Lung (tissue), 12 donors: ENCODE data around the gene PPARGC1A. TPM values are rescaled to one million over a fixed set of nuclear protein-coding genes. Genes with fewer than 3 reads are reported as not detected.

Experiments
- ATAC-seq: fragments of 200-7000 bp; cut with Tn5 transposase; one replicate; pipeline ENCODE4 v1.9.1; 2020; ENCODE audit warnings: moderate number of reproducible peaks; ENCODE audit not compliant: insufficient read depth, low FRiP score
- DNase-seq, 3 donors: peaks; one replicate each; pipeline ENCODE4 v3.0.0-alpha.2; 2013 to 2017
- H3K27ac ChIP-seq, 2 donors: one replicate each; pipeline ENCODE4 v1.5.1; 2013; ENCODE audit warnings: mild to moderate bottlenecking in 2 of 2, moderate library complexity in 2 of 2, control low read depth in 1 of 2, inconsistent platforms in 1 of 2, low read depth in 1 of 2, low read length in 1 of 2
- H3K27me3 ChIP-seq, 3 donors: one replicate each; pipeline ENCODE4 v1.5.1; 2013; ENCODE audit warnings: low read length in 2 of 3; ENCODE audit not compliant: control insufficient read depth in 3 of 3, insufficient read depth in 3 of 3
- H3K36me3 ChIP-seq, 4 donors: one replicate each; pipeline ENCODE4 v1.5.1; 2013; ENCODE audit warnings: low read length in 4 of 4, mild to moderate bottlenecking in 1 of 4, moderate library complexity in 1 of 4; ENCODE audit not compliant: control insufficient read depth in 4 of 4, insufficient read depth in 4 of 4
- H3K4me1 ChIP-seq, 5 donors: one replicate each; pipeline ENCODE4 v1.5.1; 2013; ENCODE audit warnings: low read length in 5 of 5, mild to moderate bottlenecking in 2 of 5, moderate library complexity in 1 of 5; ENCODE audit not compliant: control insufficient read depth in 5 of 5, insufficient read depth in 5 of 5
- H3K4me3 ChIP-seq: one replicate; pipeline ENCODE4 v1.5.1; 2013; ENCODE audit warnings: mild to moderate bottlenecking, control low read depth, moderate library complexity
- H3K9ac ChIP-seq, 2 donors: one replicate each; pipeline ENCODE4 v1.5.1; 2013; ENCODE audit warnings: low read length in 2 of 2, control low read depth in 1 of 2; ENCODE audit not compliant: insufficient read depth in 1 of 2
- H3K9me3 ChIP-seq, 4 donors: one replicate each; pipeline ENCODE4 v1.5.1; 2013; ENCODE audit warnings: low read length in 3 of 4, mild to moderate bottlenecking in 1 of 4, moderate library complexity in 1 of 4; ENCODE audit not compliant: control insufficient read depth in 4 of 4, insufficient read depth in 3 of 4
- CTCF ChIP-seq: IDR thresholded peaks from 2 replicates; pipeline ENCODE4 v1.5.1; 2012; ENCODE audit warnings: mild to moderate bottlenecking; ENCODE audit errors: control extremely low read depth, extremely low read depth
- WGBS, 2 donors: extraction: QIAGEN DNeasy Blood & Tissue Kit; methylation state at CpG; one replicate each; pipeline ENCODE4 v1.1.7; 2013; 5-methylcytosine and 5-hydroxymethylcytosine counted together
- polyA plus RNA-seq, 2 donors: library from polyadenylated mRNA; stranded (reverse); fragments of 200-250 nt; gene quantifications; one replicate each; pipeline ENCODE4 v1.2.1, GENCODE V29; 2013
- total RNA-seq, 2 donors: library from RNA; depleted of rRNA in 1 of 2; stranded (reverse); fragments of >200 nt in 1 of 2; gene quantifications; one replicate each; pipeline ENCODE4 v1.2.1, GENCODE V29; 2014 to 2021
- donor health status: control.
- donor health status: control.
- donor health status: Bipolar disorder and iron deficiency.
- donor health status: healthy.
- donor health status: DM: yes; HTN: yes; CAD: no.

The PPARGC1A gene
- total and polyA plus RNA-seq, 4 donors: 1.1 to 17.9 (median 5.1) TPM

DNA sequence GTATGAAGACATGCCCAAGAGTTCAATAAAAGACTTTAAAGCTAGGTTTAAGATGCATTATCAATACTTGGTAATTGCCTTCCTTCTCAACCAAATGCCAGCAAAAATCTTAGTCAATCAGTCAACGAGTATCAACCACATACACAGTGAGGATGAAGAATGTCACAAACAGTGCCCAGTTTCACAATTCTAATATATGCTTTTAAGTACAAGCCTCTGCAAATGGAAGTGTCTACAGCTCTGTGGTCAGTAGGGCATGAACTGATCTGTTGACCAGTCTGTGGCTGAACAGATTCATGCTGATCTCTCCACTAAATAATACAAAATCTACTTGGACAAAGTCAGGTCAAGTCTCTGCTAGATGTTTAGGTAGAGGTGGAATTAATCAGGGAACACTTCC lies 27.9 kb downstream of the PPARGC1A start:
- Histone ChIP-seq H3K27ac (peak overlapping the region in 1 of 2 donors; percentile 33), H3K9me3 (no peaks in the 10 kb centered on the region), H3K36me3 (peaks cover 0 to 1% (median 0%) of the 10 kb centered on the region in 4 donors), H3K4me3 (no peak overlapping the region), H3K27me3 (no peaks in the 10 kb centered on the region), H3K4me1 (peaks cover 0 to 15% (median 4%) of the 10 kb centered on the region in 5 donors), H3K9ac (no peak overlapping the region)
- 76 to 78% methylated on average over 1 of the region's 1 CpG for WGBS, 2 donors
- no peak for DNase-seq
- no peak for TF ChIP-seq CTCF
- no peak for ATAC-seq

DNA sequence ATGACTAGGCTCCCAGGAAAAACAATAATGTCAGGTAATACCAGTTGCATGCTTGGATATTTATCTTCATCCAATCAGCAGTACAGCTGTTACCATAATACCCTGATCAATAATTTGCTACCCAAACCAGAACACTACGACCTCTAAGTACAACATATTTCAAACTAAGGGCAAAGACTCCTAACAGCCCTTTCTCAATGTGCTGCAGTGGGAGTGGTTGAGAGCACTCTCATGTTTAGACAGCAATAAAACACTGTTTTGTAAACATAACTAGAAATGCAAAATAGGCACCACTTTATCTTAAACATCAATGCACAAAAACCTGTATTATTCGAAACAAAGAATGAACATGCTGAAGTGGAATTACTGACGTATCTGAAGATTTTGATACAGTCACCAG lies 28.9 kb downstream of the PPARGC1A start:
- 84 to 85% methylated on average over 3 of the region's 3 CpGs for WGBS, 2 donors
- Histone ChIP-seq H3K27me3 (no peaks in the 10 kb centered on the region), H3K4me1 (peaks cover 0 to 22% (median 12%) of the 10 kb centered on the region in 5 donors), H3K36me3 (peaks cover 0 to 1% (median 0%) of the 10 kb centered on the region in 4 donors), H3K9ac (no peak overlapping the region), H3K4me3 (no peak overlapping the region), H3K9me3 (no peaks in the 10 kb centered on the region), H3K27ac (no peak overlapping the region)
- DNase-seq (no peak), ATAC-seq (no peak)
- no peak for TF ChIP-seq CTCF

DNA sequence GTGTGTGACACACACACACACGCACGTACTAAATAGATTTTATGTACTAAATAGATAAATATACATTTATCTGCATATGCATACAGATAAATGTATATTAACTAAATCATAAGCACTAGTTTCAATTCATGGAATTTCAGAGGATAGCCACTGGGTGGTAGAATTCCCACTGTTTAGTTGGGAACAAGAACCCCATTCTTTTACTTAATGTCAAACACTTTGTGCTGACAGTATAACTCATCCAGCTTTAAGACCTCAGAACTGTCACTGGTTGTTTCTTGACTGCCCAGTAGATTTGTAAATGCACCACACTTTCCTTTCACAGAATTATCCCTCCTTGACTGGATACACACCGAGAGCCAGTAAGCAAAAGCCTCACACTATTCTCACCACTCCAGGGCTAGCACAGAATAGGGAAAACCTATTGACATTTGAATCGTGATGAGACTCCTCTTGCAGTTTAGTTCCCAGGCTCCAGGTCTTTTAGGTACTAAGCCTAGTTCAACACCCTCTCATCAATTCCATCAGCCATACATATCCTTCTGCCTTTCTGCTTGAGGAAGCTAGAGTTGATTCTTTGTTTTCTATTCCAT lies 32.4 kb downstream of the PPARGC1A start:
- DNase-seq (peak in 2 of 3 donors; percentile 67 to 78), ATAC-seq (no peak)
- no peak overlapping the region for H3K27ac ChIP-seq
- WGBS, 2 donors: 78 to 85% methylated on average over 4 of the region's 4 CpGs
- H3K36me3 ChIP-seq: no peaks in the 10 kb centered on the region
- peaks cover 0 to 42% (median 14%) of the 10 kb centered on the region in 5 donors for H3K4me1 ChIP-seq
- no peak for TF ChIP-seq CTCF
- no peaks in the 10 kb centered on the region for H3K9me3 ChIP-seq
- no peak overlapping the region for H3K4me3 ChIP-seq
- no peak overlapping the region for H3K9ac ChIP-seq
- H3K27me3 ChIP-seq: no peaks in the 10 kb centered on the region

DNA sequence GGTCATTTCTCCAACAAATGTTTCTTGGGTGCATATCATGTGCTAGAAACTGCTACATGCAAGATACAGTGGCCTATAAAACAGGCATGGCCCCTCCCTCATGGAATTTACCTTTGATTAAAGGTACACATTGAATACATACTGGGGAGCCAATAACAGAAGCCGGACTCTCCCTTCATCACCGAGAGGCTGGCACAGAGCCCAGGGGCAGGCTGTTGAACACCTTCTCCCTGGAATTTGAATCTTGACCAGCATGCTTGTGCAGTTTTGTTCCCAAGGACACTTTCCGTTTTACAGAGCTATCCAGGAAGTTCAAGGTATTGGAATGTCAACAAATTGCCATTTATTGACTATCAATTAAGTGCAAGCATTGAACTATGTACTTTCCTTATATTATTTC lies 33.2 kb downstream of the PPARGC1A start:
- no peaks in the 10 kb centered on the region for H3K36me3 ChIP-seq
- no peaks in the 10 kb centered on the region for H3K27me3 ChIP-seq
- H3K9ac ChIP-seq: no peak overlapping the region

More for the DNA sequence above, 33.2 kb downstream of the PPARGC1A start:
- Histone ChIP-seq H3K27ac (peak overlapping the region in 1 of 2 donors; percentile 13), H3K4me1 (peaks cover 0 to 42% (median 14%) of the 10 kb centered on the region in 5 donors), H3K9me3 (no peaks in the 10 kb centered on the region), H3K4me3 (no peak overlapping the region)
- WGBS, 2 donors: 47 to 74% methylated on average over 3 of the region's 3 CpGs
- DNase-seq (peak; percentile 41 to 48 (median 43)), ATAC-seq (no peak)
- TF ChIP-seq CTCF: no peak
